HG02588 (cell line): Measurements from ENCODE around the gene PSAP.
"Not testable (repeated sequence)": the region's sequence is repeated elsewhere in the genome, so short reads cannot be mapped to it uniquely, and the experiment has no call there.

Experiments
- ATAC-seq: cut with Tn5 transposase; IDR thresholded peaks from one replicate; pipeline ENCODE4 v1.9.1; 2021; ENCODE audit warnings: mild to moderate bottlenecking, moderate library complexity; ENCODE audit not compliant: unreplicated experiment

PSAP gene

DNA sequence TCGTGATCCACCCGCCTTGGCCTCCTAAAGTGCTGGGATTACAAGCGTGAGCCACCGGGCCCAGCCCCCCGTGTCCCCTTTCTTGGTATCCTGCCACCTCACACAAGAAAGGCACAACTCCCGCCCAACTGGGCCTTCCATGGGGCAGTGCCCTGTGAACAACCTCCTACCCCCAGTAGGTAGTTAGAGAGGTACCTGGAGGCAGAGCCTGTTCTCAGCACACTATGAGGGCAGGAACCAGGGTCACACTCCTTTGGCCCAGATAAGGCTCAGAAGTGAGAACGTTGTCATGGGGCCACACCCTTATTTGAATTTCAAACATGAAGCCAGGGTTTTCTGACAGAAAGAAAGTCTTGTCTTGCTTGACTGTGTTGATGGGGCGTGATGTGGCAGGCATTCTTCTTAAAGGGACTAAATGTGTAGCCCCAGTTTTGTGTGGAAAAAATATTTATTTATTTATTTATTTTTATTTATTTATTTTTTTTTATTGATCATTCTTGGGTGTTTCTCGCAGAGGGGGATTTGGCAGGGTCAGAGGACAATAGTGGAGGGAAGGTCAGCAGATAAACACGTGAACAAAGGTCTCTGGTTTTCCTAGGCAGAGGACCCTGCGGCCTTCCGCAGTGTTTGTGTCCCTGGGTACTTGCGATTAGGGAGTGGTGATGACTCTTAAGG is 23.8 kb upstream of the PSAP start:
- ATAC-seq = not testable (repeated sequence)

DNA sequence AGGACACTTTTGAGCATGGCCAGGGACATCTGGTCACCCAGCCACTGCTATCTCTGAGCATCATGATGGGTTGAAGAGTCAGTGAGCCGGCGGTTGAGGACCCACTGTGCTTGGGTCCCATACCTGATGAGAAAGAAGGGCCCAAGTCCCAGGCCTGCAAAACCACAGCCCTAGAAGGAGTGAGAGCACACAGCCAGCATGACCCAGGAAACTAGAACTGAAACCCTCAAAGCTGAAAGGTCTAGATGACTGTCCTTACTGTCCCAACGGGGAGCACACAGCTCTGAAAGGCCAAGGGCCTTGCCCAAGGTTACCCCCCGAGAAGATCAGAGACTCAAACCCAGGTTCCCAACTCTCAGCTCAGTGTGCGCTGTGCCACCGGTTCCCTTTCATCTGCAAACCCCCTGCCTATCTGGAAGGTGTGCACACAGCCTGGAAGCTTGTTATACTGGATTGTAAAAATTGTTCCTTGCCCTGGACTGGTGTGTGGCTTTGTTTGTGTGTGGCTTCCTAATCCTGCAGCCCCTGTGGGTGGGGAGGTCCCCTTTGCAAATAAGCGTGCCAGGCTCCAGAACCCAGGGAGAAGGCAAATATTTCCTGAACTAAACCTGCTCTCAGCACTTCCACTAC is 22.6 kb upstream of the PSAP start:
- ATAC-seq = peak; percentile 97

DNA sequence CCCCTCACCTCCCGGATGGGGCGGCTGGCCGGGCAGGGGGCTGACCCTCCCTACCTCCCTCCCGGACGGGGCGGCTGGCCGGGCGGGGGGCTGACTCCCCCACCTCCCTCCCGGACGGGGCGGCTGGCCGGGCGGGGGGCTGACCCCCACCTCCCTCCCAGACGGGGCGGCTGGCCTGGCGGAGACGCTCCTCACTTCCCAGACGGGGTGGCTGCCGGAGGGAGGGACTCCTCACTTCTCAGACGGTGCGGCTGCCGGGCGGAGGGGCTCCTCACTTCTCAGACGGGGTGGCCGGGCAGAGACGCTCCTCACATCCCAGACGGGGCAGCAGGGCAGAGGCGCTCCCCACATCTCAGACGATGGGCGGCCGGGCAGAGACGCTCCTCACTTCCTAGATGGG is 18.6 kb upstream of the PSAP start:
- not testable (repeated sequence) for ATAC-seq

DNA sequence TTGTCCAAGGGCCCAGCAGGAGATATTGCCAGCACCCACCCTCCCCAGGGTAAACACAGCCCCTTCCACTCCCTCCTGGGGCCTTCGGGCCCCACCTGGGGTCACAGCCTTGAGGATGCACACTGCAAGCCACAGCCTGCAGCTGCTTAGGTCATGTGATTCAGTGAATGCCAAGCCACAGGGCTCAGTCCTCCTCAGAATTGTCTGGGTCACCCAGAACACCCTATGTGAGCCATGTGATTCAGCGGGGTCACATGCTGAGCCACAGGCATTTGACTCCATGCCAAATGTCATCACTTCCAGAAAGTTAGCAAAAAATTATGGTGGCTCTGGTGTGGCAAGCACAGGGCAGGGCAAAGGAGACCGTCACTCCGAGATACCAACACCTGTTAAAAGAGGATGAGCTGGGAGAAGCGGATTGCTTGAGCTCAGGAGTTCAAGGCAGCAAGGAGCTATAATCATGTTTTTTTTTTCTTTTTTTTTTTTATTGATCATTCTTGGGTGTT is 17.2 kb upstream of the PSAP start:
- ATAC-seq = no peak

DNA sequence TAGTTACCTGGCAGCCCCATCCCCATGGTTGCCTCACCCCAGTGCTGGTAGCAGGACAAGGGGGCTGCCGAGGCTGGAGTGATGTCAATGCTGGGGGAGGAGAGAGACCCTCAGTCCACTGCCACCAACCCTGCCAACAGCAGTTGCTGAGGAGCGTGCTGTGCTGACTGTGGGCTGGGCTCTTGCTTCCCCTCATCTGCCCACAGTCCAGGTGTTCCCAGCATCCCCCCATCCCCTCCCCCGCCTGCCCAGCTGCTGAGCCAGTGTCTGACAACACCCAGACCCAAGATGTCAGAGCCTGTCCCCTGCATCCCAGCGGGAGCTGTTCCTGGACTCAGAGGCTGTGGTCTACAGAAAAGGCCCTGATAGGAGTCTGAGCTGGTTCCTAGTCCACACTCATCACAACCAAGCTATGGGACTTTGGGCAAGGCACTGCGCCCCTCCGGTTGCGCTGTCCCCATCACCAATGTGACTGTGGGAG is 14.6 kb upstream of the PSAP start:
- no peak for ATAC-seq

DNA sequence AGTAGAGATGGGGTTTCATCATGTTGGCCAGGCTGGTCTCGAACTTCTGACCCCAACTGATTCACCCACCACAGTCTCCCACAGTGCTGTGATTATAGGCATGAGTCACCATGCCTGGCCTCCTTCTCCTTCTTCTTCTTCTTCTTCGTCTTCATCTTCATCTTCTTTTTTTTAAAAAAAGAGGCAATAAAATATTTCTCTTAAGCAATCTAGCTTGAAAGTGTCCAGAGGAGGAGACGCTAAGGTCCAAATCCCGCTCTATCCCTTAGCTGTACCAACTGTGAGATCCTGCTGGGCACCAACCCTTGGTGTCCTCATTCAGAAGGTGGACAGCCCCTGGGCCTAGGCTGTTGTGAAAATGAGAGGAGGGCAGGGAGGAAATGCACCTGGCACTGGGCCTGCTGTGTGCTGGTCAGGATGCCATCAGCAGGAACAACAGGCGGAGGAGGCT is 13.9 kb upstream of the PSAP start:
- ATAC-seq = no peak

DNA sequence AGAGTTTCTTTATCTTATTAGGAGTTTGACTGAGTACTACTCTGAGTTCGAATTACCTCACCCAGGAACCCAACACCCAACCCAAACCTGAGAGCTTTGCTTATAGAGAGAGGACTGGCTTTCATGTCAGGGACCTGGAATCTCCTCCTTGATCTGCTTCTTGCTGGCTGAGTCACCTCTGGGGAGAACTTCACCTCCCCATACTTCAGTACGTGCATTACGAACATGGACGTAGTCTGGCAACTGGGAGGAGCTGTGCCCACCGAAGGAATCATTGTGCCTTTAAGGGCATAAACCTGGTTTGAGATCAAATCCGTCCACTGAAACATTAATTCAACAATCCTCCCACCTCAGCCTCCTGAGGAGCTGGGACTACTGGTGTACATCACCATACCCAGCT is 12.2 kb upstream of the PSAP start:
- ATAC-seq = no peak

DNA sequence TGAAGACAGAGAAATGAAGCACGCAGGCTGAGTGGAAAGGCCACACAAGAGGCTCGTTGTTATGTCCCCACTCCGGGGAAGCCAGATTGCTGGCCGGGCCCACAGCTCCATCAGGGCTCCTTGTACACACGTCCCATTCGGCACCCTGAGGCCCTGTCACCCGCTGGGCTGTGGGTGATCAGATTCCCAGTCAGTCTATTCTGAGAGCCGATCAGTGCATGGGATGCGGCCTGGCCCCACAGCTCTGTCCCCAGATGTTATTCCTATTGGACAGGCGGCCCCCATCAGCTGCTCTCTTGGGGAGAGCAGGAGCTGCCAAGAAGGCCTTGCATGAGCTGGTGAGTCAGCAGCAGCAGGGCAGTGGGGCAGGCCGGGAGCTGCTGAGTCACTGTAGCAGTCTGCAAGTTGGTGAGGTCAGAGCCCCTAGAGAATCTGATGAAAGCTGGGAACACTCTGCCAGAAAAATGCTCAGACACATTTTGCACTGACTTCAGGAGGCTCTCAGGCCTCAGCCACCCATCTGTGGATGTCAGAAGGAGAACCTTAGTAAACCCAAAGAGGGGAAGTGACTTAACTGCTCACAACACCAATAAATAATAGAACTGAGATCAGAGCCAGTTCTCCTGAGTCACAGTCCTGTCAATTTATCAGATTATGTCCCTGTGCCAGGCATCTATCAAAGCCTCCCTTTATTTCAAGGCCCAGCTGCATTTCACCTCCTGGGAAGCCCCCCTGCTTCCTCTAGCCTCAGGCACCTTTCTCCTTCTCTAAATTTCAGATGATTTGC is 9.4 kb upstream of the PSAP start:
- no peak for ATAC-seq

DNA sequence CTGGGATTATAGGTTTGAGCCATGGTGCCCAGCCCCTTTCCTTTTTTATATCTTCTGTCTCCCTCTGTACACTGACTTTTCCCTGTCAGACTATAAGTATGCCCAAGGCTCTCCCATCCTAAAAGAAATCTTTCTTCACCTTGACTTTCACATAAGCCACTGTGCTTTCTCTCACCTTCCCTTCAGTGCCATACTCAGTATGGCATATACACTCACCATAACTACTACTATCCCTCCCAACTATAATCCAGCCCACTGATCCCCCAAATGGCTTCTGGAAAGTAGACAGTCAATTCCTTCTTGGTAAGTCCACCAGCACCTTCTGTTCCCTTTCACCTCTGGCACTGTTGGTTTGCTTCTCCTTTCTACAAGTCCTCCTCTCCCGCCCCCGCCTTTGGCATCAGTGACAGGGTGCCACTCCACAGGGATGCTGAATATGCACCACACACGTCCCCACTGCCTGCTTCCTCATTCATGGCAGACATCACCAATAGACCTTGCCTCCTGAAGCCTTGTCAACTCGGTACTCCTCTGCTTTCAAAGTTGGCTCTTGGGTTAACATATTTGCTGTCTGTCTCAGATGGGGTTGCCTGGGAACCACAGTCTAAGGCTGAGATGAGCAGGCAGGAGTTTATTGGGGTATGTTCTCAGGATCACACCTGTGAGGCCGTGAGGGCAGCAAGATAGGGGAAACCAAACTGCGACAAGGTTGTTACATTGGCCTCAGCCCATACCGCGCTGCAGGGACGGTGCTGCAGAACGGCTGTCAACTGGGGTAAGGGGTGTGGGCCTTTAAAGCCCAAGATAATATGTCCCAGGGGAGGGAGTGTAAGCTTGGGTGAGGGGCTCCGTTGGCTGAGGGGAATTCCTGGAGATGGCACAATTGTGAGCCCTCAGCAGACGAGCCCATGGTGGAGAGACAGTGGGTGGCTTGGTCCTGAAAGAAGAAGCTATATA is 7.2 kb upstream of the PSAP start:
- ATAC-seq = no peak

DNA sequence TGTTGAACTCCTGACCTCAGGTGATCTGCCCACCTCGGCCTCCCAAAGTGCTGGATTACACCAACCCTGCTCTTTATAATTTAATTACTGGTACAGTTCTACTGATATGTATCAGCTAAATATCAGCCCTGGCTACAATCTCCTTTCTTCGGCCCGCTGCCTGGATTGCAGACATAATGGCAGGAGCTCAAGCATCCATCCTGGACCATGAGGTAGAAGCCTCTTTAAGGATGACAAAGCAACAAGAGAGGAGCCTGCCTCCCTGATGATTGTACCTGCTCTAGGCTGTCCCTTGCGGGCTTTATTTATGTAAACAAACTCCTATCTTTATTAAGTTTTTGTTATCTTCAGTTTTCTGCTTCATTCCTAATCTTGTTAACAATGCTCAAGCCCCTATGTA is 5.6 kb upstream of the PSAP start:
- ATAC-seq = no peak

DNA sequence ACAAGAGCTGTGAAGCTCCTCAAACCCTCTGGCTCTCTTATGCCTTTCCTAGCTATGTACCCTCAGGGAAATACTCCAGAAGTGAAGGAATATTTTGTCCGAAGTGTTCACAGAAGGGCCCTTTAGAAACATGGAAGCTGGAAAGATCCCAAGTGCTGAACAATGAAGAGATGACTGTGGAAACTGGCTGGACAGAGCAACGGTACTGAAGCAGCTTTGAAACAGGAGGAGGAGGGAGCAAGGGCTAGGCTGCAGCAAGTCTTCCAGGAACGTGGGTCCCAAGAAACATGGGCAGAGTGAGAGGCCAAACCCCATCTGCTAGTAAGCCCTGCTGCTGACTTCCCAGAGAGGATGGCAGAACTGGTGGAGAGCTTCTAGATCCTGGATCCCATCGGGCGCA is 3.0 kb upstream of the PSAP start:
- no peak for ATAC-seq

DNA sequence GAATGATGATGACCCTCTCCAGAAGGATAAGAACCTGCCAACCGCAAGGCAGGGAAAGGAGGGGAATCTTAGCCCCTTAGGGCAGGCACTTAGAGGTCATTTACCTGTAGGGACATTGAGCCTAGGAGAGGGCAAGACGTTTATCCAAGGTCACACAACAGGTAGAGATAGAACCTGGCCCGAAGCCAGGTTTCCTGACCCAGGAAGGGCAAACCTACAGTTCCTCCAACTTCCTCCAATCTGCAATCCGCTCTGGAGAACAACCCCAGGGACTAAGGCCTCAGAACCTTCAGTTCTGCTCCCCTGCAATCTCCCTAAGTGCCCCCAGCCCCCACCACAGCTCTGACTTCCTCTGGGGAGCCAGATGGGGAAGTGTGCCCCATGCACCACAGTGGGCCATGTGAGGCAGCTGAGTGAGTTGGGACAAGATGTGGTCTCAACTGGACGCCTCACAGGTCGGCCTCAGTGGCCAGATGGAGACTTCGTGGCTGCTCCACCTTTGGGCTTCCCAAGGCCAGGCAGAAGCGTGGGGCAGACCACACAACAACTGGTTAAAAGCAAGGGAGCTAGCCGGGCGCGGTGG is 1.4 kb upstream of the PSAP start:
- ATAC-seq = no peak

DNA sequence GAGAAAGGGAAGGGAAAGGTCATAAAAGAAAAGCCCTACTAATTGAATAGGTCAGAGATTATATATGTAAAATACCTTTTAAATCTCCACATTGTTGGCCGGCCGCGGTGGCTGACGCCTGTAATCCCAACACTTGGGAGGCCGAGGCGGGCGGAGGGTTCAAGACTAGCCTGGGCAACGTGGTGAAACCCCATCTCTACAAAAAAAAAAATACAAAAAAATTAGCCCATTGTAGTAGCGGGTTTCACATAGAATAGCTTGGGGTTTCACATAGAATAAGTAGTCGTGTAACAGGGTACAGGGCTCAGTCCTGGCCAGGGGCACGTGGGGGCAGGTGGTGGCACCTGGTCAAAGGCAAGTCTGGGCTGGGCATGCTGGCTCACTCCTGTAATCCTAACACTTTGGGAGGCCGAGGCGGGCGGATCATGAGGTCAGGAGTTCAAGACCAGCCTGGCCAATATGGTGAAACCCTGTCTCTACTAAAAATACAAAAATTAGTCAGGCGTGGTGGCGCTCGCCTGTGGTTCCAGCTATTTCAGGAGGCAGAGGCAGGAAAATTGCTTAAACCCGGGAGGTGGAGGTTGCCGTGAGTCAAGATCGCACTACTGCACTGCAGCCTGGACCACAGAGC is 529 bp upstream of the PSAP start:
- ATAC-seq = not testable (repeated sequence)

DNA sequence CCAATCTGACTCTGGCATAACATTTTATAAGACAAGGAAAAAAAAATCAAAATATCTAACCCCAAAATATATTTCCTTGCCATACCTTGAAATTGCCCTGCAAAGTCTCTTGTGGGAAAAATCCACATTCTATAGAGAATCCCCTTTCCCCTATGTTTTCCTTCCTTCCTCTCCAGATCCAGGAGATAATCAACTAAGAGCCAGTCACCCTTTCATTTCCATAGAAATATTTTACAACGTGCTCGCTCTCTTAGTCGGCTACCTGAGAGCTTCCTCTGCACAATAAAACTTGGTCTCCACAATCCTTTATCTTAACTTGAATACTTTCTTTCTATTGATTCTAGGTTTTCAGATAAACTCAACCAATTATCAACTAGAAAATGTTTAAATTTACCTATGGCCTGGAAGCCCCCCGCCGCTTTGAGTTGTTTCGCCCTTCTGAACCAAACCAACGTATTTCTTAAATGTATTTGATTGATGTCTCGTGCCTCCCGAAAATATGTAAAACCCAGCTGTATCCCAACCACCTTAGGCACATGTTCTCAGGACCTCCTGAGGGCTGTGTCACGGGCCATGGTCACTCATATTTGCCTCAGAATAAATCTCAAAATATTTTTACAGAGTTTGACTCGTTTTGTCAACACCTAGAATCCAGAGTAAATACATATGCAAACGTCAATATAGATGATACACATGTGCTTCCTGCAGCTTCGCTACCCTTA is 869 bp downstream of the PSAP start:
- no peak for ATAC-seq

DNA sequence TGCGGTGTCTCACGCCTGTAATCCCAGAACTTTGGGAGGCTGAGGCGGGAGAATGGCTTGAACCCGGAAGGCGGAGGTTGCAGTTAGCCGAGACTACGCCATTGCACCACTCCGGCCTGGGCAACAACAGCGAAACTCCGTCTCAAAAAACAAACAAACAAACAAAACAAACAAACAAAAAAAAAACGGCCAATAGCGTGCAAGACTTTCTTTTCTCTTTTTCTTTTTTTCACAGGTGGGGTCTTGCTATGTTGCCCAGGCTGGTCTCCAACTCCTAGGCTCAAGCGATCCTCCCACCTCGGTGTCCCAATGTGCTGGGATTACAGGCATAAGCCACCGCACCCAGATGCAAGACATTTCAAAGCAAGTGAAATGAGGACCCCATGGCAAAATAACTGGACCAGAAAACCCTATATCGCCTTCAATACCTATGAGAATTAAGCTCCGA is 1.6 kb downstream of the PSAP start:
- ATAC-seq = no peak

DNA sequence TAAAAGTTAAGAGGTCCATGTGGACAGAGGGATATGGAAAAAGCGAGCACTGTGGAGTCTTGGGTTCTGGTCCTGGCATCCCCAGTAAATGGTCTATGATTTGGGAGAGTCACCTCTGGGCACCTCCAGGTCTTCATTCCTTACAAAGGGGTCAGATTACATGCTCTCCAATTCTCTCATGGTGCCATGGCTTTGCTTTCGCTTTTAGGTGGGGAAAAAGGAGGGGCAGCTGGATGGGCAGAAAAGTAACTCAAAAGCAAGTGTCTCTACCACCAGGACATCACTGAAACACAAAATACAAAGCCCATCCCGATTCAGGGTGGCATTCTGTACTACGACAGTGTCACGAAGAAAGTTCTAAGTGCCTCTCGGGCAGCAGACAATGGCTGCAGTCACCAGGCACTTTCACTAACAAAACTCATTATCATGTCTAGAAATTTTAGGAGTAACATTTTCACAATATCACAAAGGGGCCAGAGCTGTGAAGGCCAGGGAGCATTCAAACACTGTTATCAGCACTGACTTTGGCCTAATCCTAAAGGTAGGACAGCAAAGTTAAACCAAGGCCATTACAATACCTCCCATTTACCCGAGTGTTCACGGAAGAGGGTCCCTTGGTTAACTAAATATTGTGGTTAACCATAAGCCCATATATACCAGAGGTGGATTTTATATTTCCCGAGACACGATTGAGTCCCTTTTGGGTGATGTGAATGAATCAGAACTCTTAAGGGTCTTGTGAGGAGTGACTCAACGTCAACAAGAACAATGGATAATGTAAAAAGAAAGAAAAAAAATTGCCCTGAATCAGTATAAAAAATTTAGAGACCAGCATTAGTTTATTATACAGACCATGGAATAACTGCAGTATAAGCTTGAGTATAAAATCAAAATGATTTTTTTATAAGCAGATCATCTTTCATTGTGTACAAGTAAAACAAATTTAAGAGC is 2.5 kb downstream of the PSAP start:
- no peak for ATAC-seq

DNA sequence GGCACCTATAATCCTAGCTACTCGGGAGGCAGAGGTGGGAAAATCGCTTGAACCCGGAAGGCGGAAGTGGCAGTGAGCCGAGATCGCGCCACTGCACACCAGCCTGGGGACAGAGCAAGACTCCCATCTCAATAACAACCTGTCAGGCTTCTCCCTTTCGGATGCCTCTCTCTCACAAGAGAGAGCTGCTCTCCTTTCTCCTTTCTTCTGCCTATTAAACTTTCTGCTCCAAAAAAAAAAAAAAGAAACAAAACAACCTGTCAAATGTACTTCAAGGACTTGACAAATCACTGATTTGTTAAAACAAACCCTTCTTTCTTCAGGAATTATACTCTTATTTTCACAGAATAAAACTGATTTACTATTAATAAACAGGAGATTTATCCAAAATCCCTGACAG is 3.6 kb downstream of the PSAP start:
- ATAC-seq = no peak

DNA sequence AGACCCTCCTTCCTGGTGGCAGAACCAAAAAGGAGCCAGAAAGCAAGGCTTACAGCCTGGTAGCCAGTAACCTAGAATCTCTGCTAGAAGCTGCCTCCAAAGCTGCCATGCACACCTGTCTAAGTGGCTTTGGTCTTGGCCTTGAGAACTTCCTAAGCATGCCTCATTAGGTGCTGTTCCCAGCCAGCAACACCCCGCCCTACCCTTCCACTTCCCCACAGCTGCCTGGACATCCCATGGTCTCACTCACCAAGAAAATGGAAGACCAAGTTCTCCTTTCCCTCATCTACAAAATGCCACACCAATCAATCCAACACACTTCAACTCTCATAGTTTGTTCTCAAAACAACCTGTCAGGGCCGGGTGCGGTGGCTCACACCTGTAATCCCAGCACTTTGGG is 4.2 kb downstream of the PSAP start:
- no peak for ATAC-seq
